Measurements from ENCODE around the gene RDX. TPM values are rescaled to one million over a fixed set of nuclear protein-coding genes. Genes with fewer than 3 reads are reported as not detected.
A peak's percentile ranks its signal among the peaks of the same experiment; 100 is the strongest.

The RDX gene
- total RNA-seq, 1 donor from 2014 or later = 125 TPM

- H3K4me3 ChIP-seq = no peak overlapping the region
- H3K27me3 ChIP-seq (ENCODE audit: low read depth) = no peaks in the 10 kb centered on the region
- no peak for DNase-seq
- H3K9me3 ChIP-seq (replicated peaks) = no peaks in the 10 kb centered on the region
- H3K27ac ChIP-seq (replicated peaks) = no peak overlapping the region
- intact Hi-C loops (cut with micrococcal nuclease) = no loop called here
- peaks cover 39% of the 10 kb centered on the region for H3K4me1 ChIP-seq
- no peaks in the 10 kb centered on the region for H3K36me3 ChIP-seq
- no peak for TF ChIP-seq CTCF (IDR thresholded peaks at IDR 0.05; ENCODE audit: borderline replicate concordance)
Observed at GRCh38 chr11:110298301-110298765, 1.9 kb upstream of the RDX start.

- Histone ChIP-seq H3K9me3 (replicated peaks) (no peaks in the 10 kb centered on the region), H3K27me3 (ENCODE audit: low read depth) (no peaks in the 10 kb centered on the region), H3K36me3 (no peaks in the 10 kb centered on the region), H3K4me1 (peaks cover 44% of the 10 kb centered on the region), H3K27ac (replicated peaks) (no peak overlapping the region), H3K4me3 (no peak overlapping the region)
- DNase-seq = no peak
- intact Hi-C loops (cut with micrococcal nuclease) = no loop called here
- TF ChIP-seq CTCF (IDR thresholded peaks at IDR 0.05; ENCODE audit: borderline replicate concordance) = no peak
Observed at GRCh38 chr11:110297726-110298300, 1.4 kb upstream of the RDX start.

- H3K27ac ChIP-seq (replicated peaks) = peak overlapping the region; percentile 98
Observed at GRCh38 chr11:110297076-110297725, 787 bp upstream of the RDX start.

GRCh38 chr11:110295531-110296225, 736 bp downstream of the RDX start:
- TF ChIP-seq CTCF (IDR thresholded peaks at IDR 0.05; ENCODE audit: borderline replicate concordance) = no peak
- no peaks in the 10 kb centered on the region for H3K36me3 ChIP-seq
- peak overlapping the region; percentile 86 for H3K4me3 ChIP-seq
- peak overlapping the region; percentile 98 for H3K27ac ChIP-seq (replicated peaks)
- intact Hi-C loops (cut with micrococcal nuclease) = no loop called here
- H3K27me3 ChIP-seq (ENCODE audit: low read depth) = no peaks in the 10 kb centered on the region
- H3K4me1 ChIP-seq = peaks cover 62% of the 10 kb centered on the region
- H3K9me3 ChIP-seq (replicated peaks) = no peaks in the 10 kb centered on the region
- peak; percentile 47 for DNase-seq

More at GRCh38 chr11:110297076-110297725, 787 bp upstream of the RDX start:
- DNase-seq = no peak
- H3K4me3 ChIP-seq = peak overlapping the region; percentile 86
- H3K9me3 ChIP-seq (replicated peaks) = no peaks in the 10 kb centered on the region
- TF ChIP-seq CTCF (IDR thresholded peaks at IDR 0.05; ENCODE audit: borderline replicate concordance) = no peak
- intact Hi-C loops (cut with micrococcal nuclease) = no loop called here
- H3K36me3 ChIP-seq = no peaks in the 10 kb centered on the region
- H3K4me1 ChIP-seq = peaks cover 49% of the 10 kb centered on the region
- H3K27me3 ChIP-seq (ENCODE audit: low read depth) = no peaks in the 10 kb centered on the region

GRCh38 chr11:110295086-110295485, 1.3 kb downstream of the RDX start:
- TF ChIP-seq CTCF (IDR thresholded peaks at IDR 0.05; ENCODE audit: borderline replicate concordance) = no peak
- intact Hi-C loops (cut with micrococcal nuclease) = no loop called here
- H3K4me3 ChIP-seq = peak overlapping the region; percentile 86
- H3K9me3 ChIP-seq (replicated peaks) = no peaks in the 10 kb centered on the region
- H3K4me1 ChIP-seq = peaks cover 68% of the 10 kb centered on the region
- H3K27me3 ChIP-seq (ENCODE audit: low read depth) = no peaks in the 10 kb centered on the region
- no peak for DNase-seq
- H3K27ac ChIP-seq (replicated peaks) = peak overlapping the region; percentile 98
- no peaks in the 10 kb centered on the region for H3K36me3 ChIP-seq
